ENCODE results near the gene CDH22.

The CDH22 gene

GRCh38 chr20:46265539-46265938 is 42.8 kb downstream of the CDH22 start:
- no peak for DNase-seq

- DNase-seq = no peak
Observed at GRCh38 chr20:46264391-46265266, 43.7 kb downstream of the CDH22 start.

GRCh38 chr20:46261456-46262253 is 46.6 kb downstream of the CDH22 start:
- no peak for DNase-seq

GRCh38 chr20:46260936-46261454 is 47.3 kb downstream of the CDH22 start:
- no peak for DNase-seq

GRCh38 chr20:46260480-46260879 is 47.8 kb downstream of the CDH22 start:
- no peak for DNase-seq

GRCh38 chr20:46259260-46259859 is 48.9 kb downstream of the CDH22 start:
- no peak for DNase-seq

- DNase-seq = no peak
Observed at GRCh38 chr20:46257887-46258286, 50.4 kb downstream of the CDH22 start.

GRCh38 chr20:46256293-46256692 is 52.0 kb downstream of the CDH22 start:
- DNase-seq = no peak

- DNase-seq = peak; percentile 35
Observed at GRCh38 chr20:46255440-46256104, 52.7 kb downstream of the CDH22 start.

- no peak for DNase-seq
Observed at GRCh38 chr20:46253391-46253790, 54.9 kb downstream of the CDH22 start.

- DNase-seq = no peak
Observed at GRCh38 chr20:46252352-46253091, 55.8 kb downstream of the CDH22 start.

GRCh38 chr20:46251211-46251673 is 57.1 kb downstream of the CDH22 start:
- no peak for DNase-seq

GRCh38 chr20:46250772-46251171 is 57.5 kb downstream of the CDH22 start:
- no peak for DNase-seq

- no peak for DNase-seq
Observed at GRCh38 chr20:46249671-46250070, 58.6 kb downstream of the CDH22 start.

- DNase-seq = no peak
Observed at GRCh38 chr20:46246559-46246958, 61.7 kb downstream of the CDH22 start.

GRCh38 chr20:46243707-46244628 is 64.3 kb downstream of the CDH22 start:
- no peak for DNase-seq

GRCh38 chr20:46242390-46242789 is 65.9 kb downstream of the CDH22 start:
- DNase-seq = no peak

- no peak for DNase-seq
Observed at GRCh38 chr20:46240881-46241280, 67.4 kb downstream of the CDH22 start.

GRCh38 chr20:46240065-46240464 is 68.2 kb downstream of the CDH22 start:
- no peak for DNase-seq

GRCh38 chr20:46237736-46238135 is 70.6 kb downstream of the CDH22 start:
- DNase-seq = no peak

- no peak for DNase-seq
Observed at GRCh38 chr20:46237227-46237626, 71.1 kb downstream of the CDH22 start.
